Muscle of leg (tissue), 11 donors: Measurements from ENCODE around the gene NOS1AP. TPM values are rescaled to one million over a fixed set of nuclear protein-coding genes. Genes with fewer than 3 reads are reported as not detected.
"Not testable (repeated sequence)": the region's sequence is repeated elsewhere in the genome, so short reads cannot be mapped to it uniquely, and the experiment has no call there.

Experiments
- DNase-seq: peaks from one replicate; pipeline ENCODE4 v3.0.0; 2013
- H3K27ac ChIP-seq: one replicate; pipeline ENCODE4 v1.5.1; 2013; ENCODE audit warnings: mild to moderate bottlenecking, low read length, control low read depth
- H3K27me3 ChIP-seq: one replicate; pipeline ENCODE4 v1.6.1; 2013; ENCODE audit warnings: low read length; ENCODE audit not compliant: control insufficient read depth, insufficient read depth
- H3K36me3 ChIP-seq: one replicate; pipeline ENCODE4 v1.6.1; 2013; ENCODE audit warnings: low read length; ENCODE audit not compliant: control insufficient read depth, insufficient read depth
- H3K4me1 ChIP-seq: one replicate; pipeline ENCODE4 v1.6.1; 2013; ENCODE audit warnings: low read length; ENCODE audit not compliant: control insufficient read depth, insufficient read depth
- H3K4me3 ChIP-seq: one replicate; pipeline ENCODE4 v1.5.1; 2013; ENCODE audit warnings: low read length, control low read depth
- H3K9me3 ChIP-seq: replicated peaks from 2 replicates; pipeline ENCODE4 v1.6.1; 2013; ENCODE audit warnings: low read depth, low read length; ENCODE audit not compliant: control insufficient read depth
- WGBS: methylation state at CpG from one replicate; pipeline ENCODE4 v1.1.5; 2013; ENCODE audit warnings: missing lambda C conversion rate; ENCODE audit not compliant: insufficient coverage; 5-methylcytosine and 5-hydroxymethylcytosine counted together
- polyA plus RNA-seq, 8 donors: library from polyadenylated mRNA; unstranded; fragments of 120-200 nt; gene quantifications; one replicate each; pipeline versions ENCODE4 v1.2.1 to v1.2.3, GENCODE V29; 2013; ENCODE audit warnings: inconsistent platforms in 1 of 8, low replicate concordance in 1 of 8; ENCODE audit not compliant: insufficient read length in 8 of 8, insufficient read depth in 1 of 8
- total RNA-seq: library from RNA; stranded (reverse); fragments of 120-200 nt; gene quantifications from one replicate; pipeline ENCODE4 v1.2.4, GENCODE V29; 2013

The NOS1AP gene
- total and polyA plus RNA-seq, 9 donors, result 0.40 to 1.8 (median 0.88) TPM

- H3K4me1 ChIP-seq, result not testable (repeated sequence)
- WGBS, result 77% methylated on average over 3 of the region's 7 CpGs
Observed at GRCh38 chr1:162418584-162418983, 349.1 kb downstream of the NOS1AP start.

DNA sequence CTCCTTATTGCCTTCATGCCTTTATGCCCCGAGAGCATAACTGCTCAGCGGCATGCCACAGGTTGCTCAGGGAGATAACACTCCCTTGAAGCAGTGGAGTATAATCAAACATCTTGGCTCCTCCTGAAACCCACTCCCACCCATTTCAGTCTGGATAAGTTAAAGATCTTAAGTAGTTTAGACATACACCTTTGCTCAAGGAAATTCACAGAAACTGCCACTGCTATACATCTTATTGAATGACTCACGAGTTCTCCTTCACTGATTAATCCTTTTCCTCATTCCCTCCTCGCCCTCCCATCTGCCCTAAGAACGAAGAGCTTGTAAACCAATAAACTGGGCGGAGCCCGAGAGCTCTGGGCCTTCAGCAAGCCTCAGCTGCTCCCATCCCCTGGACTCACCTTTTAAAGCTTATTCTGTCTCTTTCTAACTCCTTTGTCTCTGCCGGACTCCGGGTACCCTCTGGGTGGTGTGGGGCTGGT lies 350.0 kb downstream of the NOS1AP start:
- H3K36me3 ChIP-seq, H3K27ac ChIP-seq, H3K4me1 ChIP-seq, H3K4me3 ChIP-seq, DNase-seq, H3K27me3 ChIP-seq, H3K9me3 ChIP-seq: not testable (repeated sequence)
- WGBS, result 33% methylated on average over 5 of the region's 9 CpGs

More at GRCh38 chr1:162418584-162418983, 349.1 kb downstream of the NOS1AP start:
- not testable (repeated sequence) for DNase-seq, H3K9me3 ChIP-seq, H3K27me3 ChIP-seq, H3K4me3 ChIP-seq, H3K27ac ChIP-seq, H3K36me3 ChIP-seq

Other genes with a start within 250 kb of the NOS1AP start
- 78.4 TPM for gene OLFML2B, start 45.8 kb upstream of the NOS1AP start, total RNA-seq
- gene OLFML2B, start 45.8 kb upstream of the NOS1AP start, polyA plus RNA-seq, result 100 to 1,000 TPM in 7 of 8 donors, 10 to 100 TPM in 1; 95.1 to 212 (median 118) TPM